OCI-M2 (cell line): ENCODE results near the gene SIRT3.

Experiments used
- DNase-seq: peaks from one replicate; lab custom pipeline; 2025; ENCODE audit not compliant: unreplicated experiment; lab: John Stamatoyannopoulos, UW

The SIRT3 gene

DNA sequence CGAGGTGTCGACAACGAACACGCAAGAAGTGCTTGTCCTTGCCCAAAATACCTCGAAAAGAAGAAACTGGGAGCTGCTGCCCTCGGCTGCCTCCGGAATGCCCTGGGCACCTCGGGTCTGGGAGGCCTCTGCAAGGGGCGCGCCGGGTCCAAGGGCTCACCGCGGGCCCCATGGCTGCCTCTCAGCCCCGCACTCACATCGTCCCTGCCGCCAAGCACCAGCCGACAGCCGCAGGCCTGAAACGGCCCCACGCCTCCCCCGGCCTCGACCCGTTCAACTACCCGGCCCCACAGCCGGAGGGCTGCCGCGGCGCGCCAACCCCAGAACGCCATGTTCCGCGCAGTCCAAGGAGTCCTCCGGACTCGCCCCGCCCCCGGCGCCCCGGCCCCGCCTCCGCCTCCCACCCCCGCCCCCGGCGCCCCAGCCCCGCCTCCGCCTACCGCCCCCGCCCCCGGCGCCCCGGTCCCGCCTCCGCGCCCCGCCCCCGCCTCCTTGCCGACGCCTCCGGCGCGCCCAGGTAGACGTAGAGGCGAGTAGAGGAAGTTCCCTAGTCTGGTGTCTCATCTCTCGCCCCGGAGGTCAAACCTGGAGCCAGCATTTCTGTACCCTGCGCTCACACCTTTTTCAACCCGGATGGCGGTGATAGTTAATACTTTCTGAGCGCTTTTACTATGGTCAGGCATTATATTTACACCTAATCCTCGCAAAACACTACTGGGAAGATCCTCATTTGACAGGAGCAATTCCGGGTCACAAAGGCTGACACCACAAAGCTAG is at the start of gene SIRT3:
TSS of gene SIRT3 (minus strand) at position 346 of the 777 bp plus-strand sequence. CDS start at position 332, 14 bp downstream.
- DNase-seq, result no peak

DNA sequence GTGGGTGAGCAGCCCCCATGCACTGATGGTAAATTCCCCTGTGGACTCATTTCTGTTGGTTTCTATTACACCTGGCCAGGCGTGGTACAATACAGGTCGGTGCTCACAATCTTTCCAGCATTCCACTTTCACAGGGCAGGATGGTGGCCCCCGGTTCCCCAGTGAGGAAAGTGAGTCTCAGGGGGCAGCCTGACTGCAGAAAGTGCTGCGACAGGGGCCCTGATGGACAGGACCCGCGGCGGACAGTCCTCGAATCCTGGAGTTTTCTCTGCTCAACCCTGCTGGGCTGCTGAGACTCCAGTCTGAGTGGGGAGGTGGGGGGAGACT is 49.7 kb upstream of the SIRT3 start:
- no peak for DNase-seq

DNA sequence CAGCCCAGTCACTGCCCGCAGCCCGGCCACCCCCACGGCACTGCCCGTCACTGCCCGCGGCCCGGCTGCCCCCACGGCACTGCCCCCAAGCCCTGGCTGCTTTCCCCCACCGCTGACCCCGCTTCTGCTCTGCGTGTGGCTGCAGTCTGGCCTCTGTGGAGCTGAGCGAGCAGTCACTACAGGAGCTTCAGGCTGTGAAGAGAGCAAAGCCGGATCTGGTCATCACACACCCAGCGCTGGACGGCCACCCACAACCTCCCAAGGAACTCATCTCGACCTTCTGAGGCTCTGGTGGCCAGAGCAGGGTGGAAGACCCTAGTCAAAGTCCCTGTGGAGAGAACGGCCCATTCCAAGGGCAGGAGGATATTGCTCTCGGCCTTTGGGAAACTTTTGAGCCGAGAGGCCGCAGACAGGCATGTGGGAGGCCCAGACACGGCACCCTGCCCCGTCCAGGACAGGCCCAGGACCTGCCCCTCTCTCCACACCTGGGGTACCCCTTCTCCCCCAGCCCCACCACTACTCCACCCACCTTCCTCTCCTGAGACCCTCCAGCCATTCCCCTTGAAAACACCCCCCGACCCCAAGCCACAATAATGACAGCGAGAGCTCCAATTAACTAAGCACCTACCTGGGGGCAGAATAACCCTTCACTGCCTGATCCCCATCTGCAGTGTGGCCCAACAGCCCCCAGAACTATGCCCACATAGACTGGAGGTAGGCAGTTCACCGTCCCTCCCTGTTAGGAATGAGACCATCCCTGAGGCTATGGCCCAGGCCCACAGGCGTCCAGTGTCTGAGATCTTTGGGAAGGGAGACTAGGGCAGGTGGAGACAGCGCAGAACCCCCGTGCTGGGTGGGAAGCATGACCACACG is 49.1 kb upstream of the SIRT3 start:
- no peak for DNase-seq

DNA sequence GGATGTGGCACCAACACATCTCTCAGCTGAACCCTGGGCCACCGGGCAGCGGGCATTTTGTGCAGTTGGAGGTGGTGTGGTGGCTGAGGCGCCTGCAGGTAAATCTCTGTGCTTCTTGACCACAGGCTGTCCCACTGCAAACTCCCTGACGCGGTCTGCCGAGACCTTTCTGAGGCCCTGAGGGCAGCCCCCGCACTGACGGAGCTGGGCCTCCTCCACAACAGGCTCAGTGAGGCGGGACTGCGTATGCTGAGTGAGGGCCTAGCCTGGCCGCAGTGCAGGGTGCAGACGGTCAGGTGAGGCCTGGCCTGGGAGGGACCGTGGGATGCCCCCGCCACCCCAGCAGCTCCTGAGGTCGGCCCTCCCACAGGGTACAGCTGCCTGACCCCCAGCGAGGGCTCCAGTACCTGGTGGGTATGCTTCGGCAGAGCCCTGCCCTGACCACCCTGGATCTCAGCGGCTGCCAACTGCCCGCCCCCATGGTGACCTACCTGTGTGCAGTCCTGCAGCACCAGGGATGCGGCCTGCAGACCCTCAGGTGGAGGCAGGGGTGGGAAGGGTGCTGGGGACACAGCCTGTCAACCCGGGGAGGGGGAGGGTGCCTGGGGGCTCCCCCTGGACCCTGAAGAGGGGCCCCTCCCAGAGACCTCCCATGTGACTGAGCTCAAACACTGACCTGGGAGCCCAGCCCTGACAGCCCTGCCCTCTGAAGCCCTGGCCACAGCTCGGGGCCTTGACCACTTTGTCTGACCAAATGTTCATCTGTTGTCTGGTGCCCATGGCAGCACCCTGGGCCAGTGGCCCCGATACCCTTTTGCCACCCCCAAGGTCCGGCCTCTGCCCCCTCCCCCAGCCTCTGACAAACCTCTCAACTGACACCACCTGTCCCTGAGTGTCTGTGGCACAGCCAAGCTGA is 48.2 kb upstream of the SIRT3 start:
- DNase-seq, result no peak

DNA sequence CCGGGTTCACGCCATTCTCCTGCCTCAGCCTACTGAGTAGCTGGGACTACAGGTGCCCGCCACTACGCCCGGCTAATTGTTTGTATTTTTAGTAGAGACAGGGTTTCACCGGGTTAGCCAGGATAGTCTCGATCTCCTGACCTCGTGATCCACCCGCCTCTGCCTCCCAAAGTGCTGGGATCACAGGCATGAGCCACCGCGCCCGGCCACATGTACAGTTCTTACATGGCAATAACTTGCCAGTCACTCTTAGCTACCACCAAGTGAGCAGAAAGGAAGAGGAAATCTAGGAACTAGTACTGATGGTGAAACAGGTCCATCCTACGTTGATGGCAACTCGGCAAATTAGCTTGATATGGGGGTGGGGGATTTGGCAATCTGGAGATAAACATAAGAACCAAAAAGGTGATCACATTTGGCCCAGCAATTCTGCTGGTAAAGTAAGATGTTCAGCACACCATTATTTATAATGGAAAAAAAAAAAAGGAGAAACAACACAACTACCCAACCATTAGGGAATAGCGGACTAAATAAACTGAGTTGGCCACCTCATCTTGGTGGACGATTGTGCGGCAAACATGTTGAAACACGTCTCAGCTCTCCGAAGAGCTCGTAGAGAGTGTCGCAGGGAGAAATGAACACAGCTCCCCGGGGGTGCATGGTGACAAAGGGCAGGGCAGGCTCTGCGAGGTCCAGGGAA is 47.4 kb upstream of the SIRT3 start:
- no peak for DNase-seq

DNA sequence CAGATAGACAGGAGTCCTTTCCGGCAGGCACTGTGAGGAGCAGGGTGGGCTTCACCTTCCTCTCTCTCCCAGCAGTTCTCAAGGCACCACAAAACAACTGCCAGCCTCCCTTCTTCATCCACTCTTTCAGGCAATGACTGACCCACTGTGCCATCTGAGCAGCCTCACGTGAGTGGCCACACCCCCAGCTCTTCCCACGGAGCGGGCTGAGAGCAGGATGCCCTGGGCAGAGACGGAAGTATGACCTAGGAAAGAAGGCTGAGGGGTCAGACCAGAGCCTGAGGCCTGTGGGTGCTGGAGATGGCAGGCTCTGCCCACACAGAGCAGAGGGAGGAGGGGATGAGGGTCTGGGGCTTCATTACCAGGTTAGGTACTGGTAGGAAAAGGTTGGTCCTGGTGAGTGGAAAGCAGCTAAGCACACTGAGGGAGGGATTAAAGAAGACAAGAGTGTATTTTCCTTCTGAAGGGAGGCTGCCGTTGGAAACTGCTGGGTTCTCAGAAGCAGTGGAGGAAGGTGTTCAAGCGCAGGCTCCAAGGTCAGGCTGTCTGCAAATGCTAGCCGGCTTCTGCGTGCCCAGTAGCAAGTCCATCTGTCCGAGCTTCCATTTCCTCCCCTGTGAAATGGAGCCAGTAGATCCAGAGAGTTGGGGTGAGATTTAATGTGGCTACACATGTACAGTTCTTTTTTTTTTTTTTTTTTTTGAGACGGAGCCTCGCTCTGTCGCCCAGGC is 46.7 kb upstream of the SIRT3 start:
- no peak for DNase-seq

DNA sequence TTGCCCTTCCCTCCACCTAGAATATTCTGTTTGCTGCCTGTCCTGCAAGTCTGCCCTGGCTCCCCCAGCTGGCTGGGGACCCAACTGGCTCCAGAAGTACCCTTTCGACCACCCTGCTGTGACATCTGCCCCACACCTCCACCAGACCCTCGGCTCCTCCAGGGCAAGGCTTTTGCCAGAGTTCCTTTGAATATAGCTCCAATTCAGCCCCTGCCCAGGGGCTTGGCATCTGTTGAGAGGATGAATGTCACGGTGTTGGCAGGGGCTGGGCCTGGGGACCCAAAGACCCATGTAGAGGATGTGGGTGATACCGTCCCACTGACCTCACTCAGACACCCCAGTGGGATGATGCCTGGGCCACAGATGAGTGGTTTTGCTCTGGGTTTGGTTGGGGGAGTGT is 46.0 kb upstream of the SIRT3 start:
- no peak for DNase-seq

DNA sequence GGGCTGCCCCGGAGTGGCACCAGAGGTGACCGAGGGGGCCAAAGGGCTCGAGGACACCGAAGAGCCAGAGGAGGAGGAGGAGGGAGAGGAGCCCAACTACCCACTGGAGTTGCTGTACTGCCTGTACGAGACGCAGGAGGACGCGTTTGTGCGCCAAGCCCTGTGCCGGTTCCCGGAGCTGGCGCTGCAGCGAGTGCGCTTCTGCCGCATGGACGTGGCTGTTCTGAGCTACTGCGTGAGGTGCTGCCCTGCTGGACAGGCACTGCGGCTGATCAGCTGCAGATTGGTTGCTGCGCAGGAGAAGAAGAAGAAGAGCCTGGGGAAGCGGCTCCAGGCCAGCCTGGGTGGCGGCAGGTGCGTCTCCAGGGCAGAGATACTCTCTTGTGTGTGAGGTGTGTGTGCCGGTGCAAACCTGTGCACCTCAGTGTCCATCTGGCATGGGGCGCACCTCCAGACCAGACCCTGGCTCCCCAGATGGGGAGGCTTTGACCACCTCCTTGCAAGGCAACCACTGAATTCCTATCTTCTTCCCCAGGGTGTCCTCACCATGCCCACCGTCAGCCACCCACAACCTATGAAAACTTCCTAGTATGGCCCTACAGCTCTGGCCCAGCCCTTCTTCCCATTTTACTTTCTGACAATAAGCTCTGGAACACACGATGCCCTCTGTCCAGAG is 45.5 kb upstream of the SIRT3 start:
- DNase-seq, result no peak

DNA sequence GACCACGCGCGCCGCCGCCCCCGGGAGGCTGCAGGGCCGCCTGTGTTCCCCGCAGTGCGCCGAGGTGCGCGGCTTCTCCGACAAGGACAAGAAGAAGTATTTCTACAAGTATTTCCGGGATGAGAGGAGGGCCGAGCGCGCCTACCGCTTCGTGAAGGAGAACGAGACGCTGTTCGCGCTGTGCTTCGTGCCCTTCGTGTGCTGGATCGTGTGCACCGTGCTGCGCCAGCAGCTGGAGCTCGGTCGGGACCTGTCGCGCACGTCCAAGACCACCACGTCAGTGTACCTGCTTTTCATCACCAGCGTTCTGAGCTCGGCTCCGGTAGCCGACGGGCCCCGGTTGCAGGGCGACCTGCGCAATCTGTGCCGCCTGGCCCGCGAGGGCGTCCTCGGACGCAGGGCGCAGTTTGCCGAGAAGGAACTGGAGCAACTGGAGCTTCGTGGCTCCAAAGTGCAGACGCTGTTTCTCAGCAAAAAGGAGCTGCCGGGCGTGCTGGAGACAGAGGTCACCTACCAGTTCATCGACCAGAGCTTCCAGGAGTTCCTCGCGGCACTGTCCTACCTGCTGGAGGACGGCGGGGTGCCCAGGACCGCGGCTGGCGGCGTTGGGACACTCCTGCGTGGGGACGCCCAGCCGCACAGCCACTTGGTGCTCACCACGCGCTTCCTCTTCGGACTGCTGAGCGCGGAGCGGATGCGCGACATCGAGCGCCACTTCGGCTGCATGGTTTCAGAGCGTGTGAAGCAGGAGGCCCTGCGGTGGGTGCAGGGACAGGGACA is 44.8 kb upstream of the SIRT3 start:
- DNase-seq, result no peak

DNA sequence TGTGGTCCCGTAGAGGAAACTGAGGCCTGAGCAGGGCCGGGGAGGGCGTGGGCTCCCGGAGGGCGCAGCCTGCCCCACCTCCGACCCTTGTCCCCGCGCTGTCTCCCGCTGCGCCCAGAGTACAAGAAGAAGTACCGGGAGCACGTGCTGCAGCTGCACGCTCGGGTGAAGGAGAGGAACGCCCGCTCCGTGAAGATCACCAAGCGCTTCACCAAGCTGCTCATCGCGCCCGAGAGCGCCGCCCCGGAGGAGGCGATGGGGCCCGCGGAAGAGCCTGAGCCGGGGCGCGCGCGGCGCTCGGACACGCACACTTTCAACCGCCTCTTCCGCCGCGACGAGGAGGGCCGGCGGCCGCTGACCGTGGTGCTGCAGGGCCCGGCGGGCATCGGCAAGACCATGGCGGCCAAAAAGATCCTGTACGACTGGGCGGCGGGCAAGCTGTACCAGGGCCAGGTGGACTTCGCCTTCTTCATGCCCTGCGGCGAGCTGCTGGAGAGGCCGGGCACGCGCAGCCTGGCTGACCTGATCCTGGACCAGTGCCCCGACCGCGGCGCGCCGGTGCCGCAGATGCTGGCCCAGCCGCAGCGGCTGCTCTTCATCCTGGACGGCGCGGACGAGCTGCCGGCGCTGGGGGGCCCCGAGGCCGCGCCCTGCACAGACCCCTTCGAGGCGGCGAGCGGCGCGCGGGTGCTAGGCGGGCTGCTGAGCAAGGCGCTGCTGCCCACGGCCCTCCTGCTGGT is 44.0 kb upstream of the SIRT3 start:
- no peak for DNase-seq

DNA sequence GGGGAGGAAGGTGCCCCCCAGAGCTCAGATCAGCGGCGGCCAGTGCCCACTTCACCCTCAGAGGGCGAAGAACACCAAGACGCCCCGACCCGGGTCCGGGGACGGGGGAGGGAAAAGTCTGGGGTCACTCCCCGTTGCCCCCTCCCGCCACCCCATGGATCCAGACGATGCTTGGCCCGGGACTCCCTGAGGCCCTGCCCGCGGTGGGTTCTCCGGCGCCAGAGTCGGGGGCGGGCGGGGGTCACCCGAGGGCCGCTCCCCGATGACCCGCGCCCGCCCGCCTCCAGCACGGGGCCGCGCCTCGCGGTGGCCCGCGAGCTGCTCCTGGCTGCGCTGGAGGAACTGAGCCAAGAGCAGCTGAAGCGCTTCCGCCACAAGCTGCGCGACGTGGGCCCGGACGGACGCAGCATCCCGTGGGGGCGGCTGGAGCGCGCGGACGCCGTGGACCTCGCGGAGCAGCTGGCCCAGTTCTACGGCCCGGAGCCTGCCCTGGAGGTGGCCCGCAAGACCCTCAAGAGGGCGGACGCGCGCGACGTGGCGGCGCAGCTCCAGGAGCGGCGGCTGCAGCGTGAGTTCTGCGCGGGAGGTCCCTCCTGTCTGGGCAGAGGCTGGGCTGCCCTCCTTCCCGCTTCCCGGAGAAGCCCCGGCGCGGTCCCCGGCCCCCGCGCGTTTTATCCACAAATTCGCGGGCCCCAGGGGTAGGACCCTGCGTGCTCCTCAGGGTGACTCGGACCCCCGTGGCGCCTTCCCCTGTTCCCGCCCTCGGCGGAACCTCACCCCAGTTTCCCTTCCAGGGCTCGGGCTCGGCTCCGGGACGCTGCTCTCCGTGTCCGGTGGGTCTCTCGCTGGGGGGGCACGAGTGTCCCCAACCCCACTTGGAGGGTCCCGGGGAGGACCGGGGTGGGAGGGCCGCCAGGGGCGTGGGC is 43.2 kb upstream of the SIRT3 start:
- DNase-seq, result no peak

DNA sequence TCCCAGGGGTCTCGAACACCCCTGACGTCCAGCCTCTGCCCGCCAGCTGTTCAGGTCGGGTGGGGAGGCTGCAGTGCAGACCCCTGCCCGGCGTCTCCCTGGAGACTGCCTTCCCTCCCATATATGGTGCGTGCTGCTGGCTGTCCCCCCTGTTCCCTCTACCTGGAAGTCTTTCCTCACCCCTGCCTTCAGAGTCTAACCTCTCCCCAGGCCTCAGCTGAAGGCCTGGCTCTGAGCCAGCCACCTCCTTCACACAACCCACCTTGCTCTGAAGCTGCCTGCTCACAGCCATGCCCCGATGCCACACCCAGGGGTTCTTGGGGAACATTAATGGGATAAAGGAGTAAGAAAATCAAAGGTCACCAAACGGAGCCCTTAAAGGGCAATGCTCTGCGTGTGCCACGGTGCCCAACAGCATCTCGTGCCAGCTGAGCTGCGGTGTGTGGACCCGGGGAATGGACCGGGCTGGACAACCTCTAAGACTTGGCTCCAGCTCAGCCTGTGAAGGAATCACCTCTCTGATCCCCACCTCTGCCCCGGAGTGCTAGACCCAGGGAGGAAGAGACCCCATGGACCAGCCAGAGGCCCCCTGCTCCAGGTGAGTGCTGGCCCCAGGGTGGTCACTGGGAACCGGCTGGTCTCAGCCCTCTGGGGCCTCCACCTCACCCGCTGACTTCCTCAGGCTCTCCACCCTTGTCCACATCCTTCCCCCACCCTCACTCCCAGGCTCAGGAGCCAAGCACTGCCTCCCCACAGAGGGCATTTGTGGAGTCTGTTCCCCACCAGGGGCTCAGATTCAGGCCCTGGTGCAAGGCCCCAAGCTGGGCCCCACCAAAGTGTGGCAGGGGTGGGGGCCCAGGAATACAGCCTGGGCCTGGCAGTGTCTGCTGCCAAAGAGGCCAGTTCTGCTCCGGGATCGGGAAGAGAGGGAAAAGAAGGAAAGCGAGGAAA is 42.1 kb upstream of the SIRT3 start, which contains the start of gene NLRP6:
TSS of gene NLRP6 (plus strand) at position 407 of the 951 bp plus-strand sequence. CDS start at position 570, 163 bp downstream.
- no peak for DNase-seq

DNA sequence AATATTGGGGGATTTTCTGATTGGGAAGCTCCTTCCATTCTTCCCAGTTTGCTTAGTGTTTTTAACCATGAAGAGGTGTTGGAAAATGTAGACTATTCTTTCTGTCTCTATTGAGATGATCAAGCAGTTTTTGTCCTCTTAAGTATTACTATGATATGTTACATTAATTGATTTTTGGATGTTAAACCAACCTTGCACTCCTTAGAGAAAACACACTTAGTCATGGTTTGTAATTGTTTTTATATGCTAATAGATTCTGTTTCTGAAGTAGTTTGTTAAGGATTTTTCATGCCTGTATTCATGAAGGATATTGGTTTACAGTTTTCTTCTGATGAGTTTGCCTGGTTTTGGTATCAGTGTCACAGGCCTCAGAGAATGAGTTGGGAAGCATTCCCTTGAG is 40.1 kb upstream of the SIRT3 start:
- no peak for DNase-seq

DNA sequence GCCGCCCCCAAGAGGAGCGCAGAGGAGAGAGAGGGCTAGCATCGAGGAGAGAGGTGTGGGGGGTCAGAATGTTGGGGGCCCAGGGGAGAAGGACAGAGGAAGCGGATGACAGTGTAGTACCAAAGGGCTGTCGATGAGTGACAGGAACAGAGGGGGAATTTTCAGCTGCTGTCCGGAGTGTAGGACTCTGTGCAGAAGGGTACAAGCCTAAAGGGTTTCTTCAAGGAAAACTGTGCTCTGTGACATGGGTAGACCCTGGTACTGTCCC is 36.7 kb upstream of the SIRT3 start:
- DNase-seq, result no peak

DNA sequence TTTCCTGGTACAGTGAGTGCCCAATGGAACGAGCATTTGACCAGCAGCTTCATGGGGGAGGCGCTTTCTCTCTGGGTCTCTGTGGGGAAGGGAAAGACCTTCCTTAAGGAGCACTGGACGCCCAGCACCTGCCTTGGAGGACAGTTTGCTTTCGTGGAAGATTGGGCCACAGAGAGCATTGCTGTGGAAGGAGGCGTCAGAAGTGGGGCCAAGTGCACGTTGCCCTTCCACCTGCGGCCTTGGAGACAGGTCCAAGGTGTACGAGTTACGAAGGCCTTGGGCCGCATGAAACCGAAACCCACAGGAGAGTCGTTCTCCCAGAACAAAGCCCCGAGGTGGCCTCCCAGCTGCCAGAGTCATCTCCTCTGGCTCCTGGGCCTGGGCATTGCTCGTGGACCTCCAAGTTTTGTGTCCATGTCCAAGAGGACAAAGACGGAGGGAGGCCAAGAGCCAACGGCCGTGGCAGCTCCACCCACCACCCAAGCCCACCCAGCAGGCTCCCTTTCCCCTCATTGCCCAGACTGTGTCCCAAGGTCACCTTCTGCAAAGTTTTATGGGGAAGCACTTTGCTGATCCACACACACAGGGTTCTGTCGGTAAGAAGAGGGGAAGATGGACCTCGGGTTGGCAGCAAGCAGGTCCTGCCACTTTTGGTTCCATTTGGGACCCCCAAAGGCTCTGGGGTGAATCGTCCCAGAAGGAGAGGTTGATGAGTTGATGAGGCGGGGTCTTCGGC is 36.2 kb upstream of the SIRT3 start:
- no peak for DNase-seq
